A673 (cell line): ENCODE results near the gene EPSTI1.

Source experiments
- EZH2 ChIP-seq: fragments of 200-600 bp; sonication (generic); IDR thresholded peaks from 2 replicates; pipeline ENCODE4 v1.6.1; 2017; ENCODE audit warnings: borderline replicate concordance, low read depth, mild to moderate bottlenecking, mixed read lengths, antibody characterized with exemption, low read length; ENCODE audit not compliant: poor library complexity, severe bottlenecking
- TF ChIP-seq, protein P1 (sequence below): fragments of 300-800, 200-600 bp; sonication (generic); conservative IDR thresholded peaks from 2 replicates; pipeline ENCODE4 v1.5.1; 2017; ENCODE audit warnings: low read depth, mild to moderate bottlenecking, antibody characterized with exemption, low read length, moderate library complexity, mixed read lengths

DNA sequence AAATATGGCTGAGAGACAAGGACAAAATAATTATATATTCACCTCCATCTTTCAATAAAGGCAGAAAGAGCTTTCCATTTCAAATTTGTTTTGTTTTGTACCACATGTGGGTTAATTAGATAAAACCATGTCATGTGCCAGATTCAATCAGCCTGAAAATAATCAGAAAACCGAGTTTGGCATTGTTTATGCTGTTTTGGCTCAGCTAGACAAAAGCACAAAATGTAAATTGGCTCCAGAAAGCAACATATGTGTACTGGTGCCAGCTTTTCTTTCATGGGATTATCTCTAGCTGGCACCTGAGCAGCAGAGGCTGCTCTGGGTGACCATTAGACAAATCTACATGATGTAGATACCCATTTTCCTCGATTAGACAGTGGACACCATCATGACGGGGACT lies 22.1 kb upstream of the EPSTI1 start:
- no peak for TF ChIP-seq EZH2
- TF ChIP-seq, protein P1, sequence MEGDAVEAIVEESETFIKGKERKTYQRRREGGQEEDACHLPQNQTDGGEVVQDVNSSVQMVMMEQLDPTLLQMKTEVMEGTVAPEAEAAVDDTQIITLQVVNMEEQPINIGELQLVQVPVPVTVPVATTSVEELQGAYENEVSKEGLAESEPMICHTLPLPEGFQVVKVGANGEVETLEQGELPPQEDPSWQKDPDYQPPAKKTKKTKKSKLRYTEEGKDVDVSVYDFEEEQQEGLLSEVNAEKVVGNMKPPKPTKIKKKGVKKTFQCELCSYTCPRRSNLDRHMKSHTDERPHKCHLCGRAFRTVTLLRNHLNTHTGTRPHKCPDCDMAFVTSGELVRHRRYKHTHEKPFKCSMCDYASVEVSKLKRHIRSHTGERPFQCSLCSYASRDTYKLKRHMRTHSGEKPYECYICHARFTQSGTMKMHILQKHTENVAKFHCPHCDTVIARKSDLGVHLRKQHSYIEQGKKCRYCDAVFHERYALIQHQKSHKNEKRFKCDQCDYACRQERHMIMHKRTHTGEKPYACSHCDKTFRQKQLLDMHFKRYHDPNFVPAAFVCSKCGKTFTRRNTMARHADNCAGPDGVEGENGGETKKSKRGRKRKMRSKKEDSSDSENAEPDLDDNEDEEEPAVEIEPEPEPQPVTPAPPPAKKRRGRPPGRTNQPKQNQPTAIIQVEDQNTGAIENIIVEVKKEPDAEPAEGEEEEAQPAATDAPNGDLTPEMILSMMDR = no peak
